Skeletal muscle tissue (tissue), 4 donors: ENCODE results near the gene IFNB1. TPM values are rescaled to one million over a fixed set of nuclear protein-coding genes. Genes with fewer than 3 reads are reported as not detected.

Experiments used
- H3K27ac ChIP-seq: one replicate; pipeline ENCODE4 v1.7.0; 2013; ENCODE audit warnings: mild to moderate bottlenecking, low read depth, low read length, inconsistent platforms
- H3K27me3 ChIP-seq, 3 donors: one replicate each; pipeline ENCODE4 v1.7.0; 2013; ENCODE audit warnings: low read length in 3 of 3; ENCODE audit not compliant: control insufficient read depth in 3 of 3, insufficient read depth in 3 of 3
- H3K36me3 ChIP-seq, 3 donors: one replicate each; pipeline ENCODE4 v1.7.0; 2013; ENCODE audit warnings: low read length in 3 of 3; ENCODE audit not compliant: control insufficient read depth in 3 of 3, insufficient read depth in 3 of 3
- H3K4me1 ChIP-seq, 3 donors: one replicate each; pipeline ENCODE4 v1.7.0; 2013; ENCODE audit warnings: low read length in 3 of 3, mild to moderate bottlenecking in 3 of 3; ENCODE audit not compliant: control insufficient read depth in 3 of 3, insufficient read depth in 3 of 3
- H3K4me3 ChIP-seq, 3 donors: one replicate each; pipeline ENCODE4 v1.7.0; 2013; ENCODE audit warnings: low read length in 3 of 3
- H3K9ac ChIP-seq, 3 donors: one replicate each; pipeline ENCODE4 v1.7.0; 2013; ENCODE audit warnings: low read length in 3 of 3, mild to moderate bottlenecking in 3 of 3, moderate library complexity in 2 of 3, low read depth in 1 of 3
- H3K9me3 ChIP-seq, 3 donors: one replicate each; pipeline ENCODE4 v1.7.0; 2013; ENCODE audit warnings: low read length in 3 of 3; ENCODE audit not compliant: control insufficient read depth in 3 of 3
- total RNA-seq: library from RNA; depleted of rRNA; stranded (reverse); fragments of >200 nt; gene quantifications from one replicate; pipeline ENCODE4 v1.2.3, GENCODE V29; 2014
- donor health status: Osteomylitis.

The IFNB1 gene
- total RNA-seq, 1 donor from 2014 or later = not detected

GRCh38 chr9:21096172-21096900 lies 18.6 kb upstream of the IFNB1 start:
- peak overlapping the region; percentile 64 for H3K27ac ChIP-seq
- H3K36me3 ChIP-seq = no peaks in the 10 kb centered on the region
- H3K4me3 ChIP-seq = peak overlapping the region; percentile 64 to 68 (median 66)

GRCh38 chr9:21095561-21095960 lies 17.8 kb upstream of the IFNB1 start:
- Histone ChIP-seq H3K4me1 (peaks cover 0 to 12% (median 6%) of the 10 kb centered on the region in 3 donors), H3K27ac (peak overlapping the region; percentile 64), H3K9ac (peak overlapping the region in 1 of 3 donors; percentile 68), H3K4me3 (no peak overlapping the region), H3K27me3 (no peaks in the 10 kb centered on the region), H3K36me3 (no peaks in the 10 kb centered on the region), H3K9me3 (no peaks in the 10 kb centered on the region)

More at GRCh38 chr9:21096172-21096900, 18.6 kb upstream of the IFNB1 start:
- Histone ChIP-seq H3K9me3 (no peaks in the 10 kb centered on the region), H3K4me1 (peaks cover 0 to 12% (median 6%) of the 10 kb centered on the region in 3 donors), H3K9ac (peak overlapping the region; percentile 52 to 68 (median 65)), H3K27me3 (no peaks in the 10 kb centered on the region)

DNA sequence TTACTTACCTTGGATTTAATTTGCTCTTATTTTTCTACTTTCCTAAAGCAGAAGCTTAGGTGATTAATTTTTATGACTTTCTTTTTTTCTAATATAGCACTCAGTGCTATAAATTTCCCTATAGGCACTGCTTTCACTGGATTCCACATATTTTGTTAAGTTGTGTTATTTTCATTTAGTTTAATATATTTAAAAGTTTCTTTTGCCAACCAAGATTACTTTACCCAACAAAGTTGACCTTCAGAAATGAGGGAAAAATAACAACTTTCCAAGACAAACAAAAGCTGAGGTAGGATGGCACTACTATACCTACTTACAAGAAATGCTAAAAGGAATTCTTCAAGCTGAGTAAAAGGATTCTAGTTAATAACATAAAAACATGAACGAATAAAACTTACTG lies 8.8 kb upstream of the IFNB1 start:
- Histone ChIP-seq H3K9me3 (no peaks in the 10 kb centered on the region), H3K9ac (no peak overlapping the region), H3K4me3 (no peak overlapping the region), H3K27ac (no peak overlapping the region), H3K36me3 (no peaks in the 10 kb centered on the region), H3K27me3 (no peaks in the 10 kb centered on the region), H3K4me1 (peaks cover 0 to 4% (median 3%) of the 10 kb centered on the region in 3 donors)

DNA sequence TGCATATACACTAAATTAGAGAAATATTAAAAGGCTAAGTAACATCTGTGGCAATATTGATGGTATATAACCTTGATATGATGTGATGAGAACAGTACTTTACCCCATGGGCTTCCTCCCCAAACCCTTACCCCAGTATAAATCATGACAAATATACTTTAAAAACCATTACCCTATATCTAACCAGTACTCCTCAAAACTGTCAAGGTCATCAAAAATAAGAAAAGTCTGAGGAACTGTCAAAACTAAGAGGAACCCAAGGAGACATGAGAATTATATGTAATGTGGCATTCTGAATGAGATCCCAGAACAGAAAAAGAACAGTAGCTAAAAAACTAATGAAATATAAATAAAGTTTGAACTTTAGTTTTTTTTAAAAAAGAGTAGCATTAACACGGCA lies 7.3 kb upstream of the IFNB1 start:
- Histone ChIP-seq H3K27me3 (no peaks in the 10 kb centered on the region), H3K9ac (no peak overlapping the region), H3K4me1 (peaks cover 0 to 4% (median 3%) of the 10 kb centered on the region in 3 donors)

GRCh38 chr9:21084242-21084850 lies 6.6 kb upstream of the IFNB1 start:
- Histone ChIP-seq H3K4me3 (no peak overlapping the region), H3K27me3 (no peaks in the 10 kb centered on the region), H3K9me3 (no peaks in the 10 kb centered on the region), H3K27ac (no peak overlapping the region), H3K4me1 (peaks cover 0 to 4% (median 3%) of the 10 kb centered on the region in 3 donors), H3K9ac (no peak overlapping the region), H3K36me3 (no peaks in the 10 kb centered on the region)

More for the DNA sequence above, 7.3 kb upstream of the IFNB1 start:
- Histone ChIP-seq H3K9me3 (no peaks in the 10 kb centered on the region), H3K4me3 (no peak overlapping the region), H3K36me3 (no peaks in the 10 kb centered on the region), H3K27ac (no peak overlapping the region)

DNA sequence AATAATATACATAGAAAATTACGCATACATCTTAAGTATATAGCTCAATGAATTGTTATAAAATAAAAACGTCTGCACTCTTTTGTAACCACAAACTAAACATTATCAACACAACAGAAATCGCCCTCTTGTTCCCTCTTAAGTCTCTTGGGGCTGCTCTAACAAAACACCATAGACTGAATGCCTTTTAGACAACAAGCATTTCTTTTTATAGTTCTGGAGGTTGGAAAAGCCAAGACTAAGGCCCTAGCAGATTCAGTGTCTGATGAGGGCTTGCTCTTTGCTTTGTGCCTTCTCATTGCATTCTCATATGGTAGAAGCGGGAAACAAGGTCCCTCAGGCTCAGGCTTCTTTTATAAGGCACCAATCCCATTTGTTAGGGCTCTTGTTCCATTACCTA lies 4.9 kb upstream of the IFNB1 start:
- Histone ChIP-seq H3K4me1 (peaks cover 0 to 4% (median 3%) of the 10 kb centered on the region in 3 donors), H3K36me3 (no peaks in the 10 kb centered on the region), H3K27ac (no peak overlapping the region), H3K9ac (no peak overlapping the region), H3K9me3 (no peaks in the 10 kb centered on the region), H3K27me3 (no peaks in the 10 kb centered on the region), H3K4me3 (no peak overlapping the region)

GRCh38 chr9:21081999-21082398 lies 4.3 kb upstream of the IFNB1 start:
- Histone ChIP-seq H3K27me3 (no peaks in the 10 kb centered on the region), H3K9me3 (no peaks in the 10 kb centered on the region), H3K36me3 (no peaks in the 10 kb centered on the region), H3K27ac (no peak overlapping the region), H3K4me3 (no peak overlapping the region), H3K4me1 (peaks cover 0 to 4% (median 3%) of the 10 kb centered on the region in 3 donors), H3K9ac (no peak overlapping the region)

GRCh38 chr9:21081451-21081850 lies 3.7 kb upstream of the IFNB1 start:
- Histone ChIP-seq H3K36me3 (no peaks in the 10 kb centered on the region), H3K27ac (no peak overlapping the region), H3K27me3 (no peaks in the 10 kb centered on the region), H3K4me3 (no peak overlapping the region), H3K4me1 (peaks cover 0 to 4% (median 3%) of the 10 kb centered on the region in 3 donors), H3K9ac (no peak overlapping the region), H3K9me3 (no peaks in the 10 kb centered on the region)

GRCh38 chr9:21080793-21081192 lies 3.1 kb upstream of the IFNB1 start:
- Histone ChIP-seq H3K27ac (no peak overlapping the region), H3K9ac (no peak overlapping the region), H3K27me3 (no peaks in the 10 kb centered on the region), H3K36me3 (no peaks in the 10 kb centered on the region), H3K4me1 (peaks cover 0 to 4% (median 3%) of the 10 kb centered on the region in 3 donors), H3K9me3 (no peaks in the 10 kb centered on the region), H3K4me3 (no peak overlapping the region)

- no peak overlapping the region for H3K4me3 ChIP-seq
- no peaks in the 10 kb centered on the region for H3K9me3 ChIP-seq
- H3K4me1 ChIP-seq = peaks cover 0 to 4% (median 3%) of the 10 kb centered on the region in 3 donors
- H3K27me3 ChIP-seq = no peaks in the 10 kb centered on the region
- H3K36me3 ChIP-seq = no peaks in the 10 kb centered on the region
- no peak overlapping the region for H3K27ac ChIP-seq
- H3K9ac ChIP-seq = no peak overlapping the region
Observed at GRCh38 chr9:21078702-21079101, 960 bp upstream of the IFNB1 start.
